HG03457 (cell line): ENCODE measurements around the gene MARCHF4.
"Not testable (repeated sequence)": the region's sequence is repeated elsewhere in the genome, so short reads cannot be mapped to it uniquely, and the experiment has no call there.

ENCODE experiments used
- ATAC-seq: cut with Tn5 transposase; IDR thresholded peaks from one replicate; pipeline ENCODE4 v1.9.1; 2021; ENCODE audit warnings: moderate number of reproducible peaks; ENCODE audit not compliant: unreplicated experiment

MARCHF4 gene

DNA sequence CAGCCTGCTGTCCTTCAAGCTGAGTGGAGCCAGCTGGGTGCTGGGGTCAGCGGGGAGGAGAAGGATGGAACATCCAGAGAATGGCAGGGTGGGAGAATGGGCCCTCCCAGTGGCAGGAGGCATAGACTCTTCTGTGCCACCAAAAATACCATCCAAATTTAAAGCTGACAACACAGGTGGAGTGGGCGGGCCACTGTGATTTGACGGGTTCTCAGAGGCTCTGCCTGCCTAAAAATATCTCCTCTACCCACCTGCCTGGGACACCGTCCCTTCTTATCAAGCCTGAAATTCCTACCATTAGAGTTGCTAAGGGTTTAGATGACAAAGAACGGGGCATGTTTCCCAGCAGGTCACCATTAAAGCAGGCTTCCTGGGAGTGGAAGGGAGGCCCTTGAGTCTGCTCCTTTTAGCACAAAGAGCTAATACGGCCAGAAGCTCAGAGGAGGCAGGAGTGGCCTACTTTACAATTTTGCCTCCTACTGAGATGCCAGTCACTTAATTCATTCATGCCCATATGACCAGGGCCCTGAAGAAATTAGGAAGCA lies 19.8 kb upstream of the MARCHF4 start:
- no peak for ATAC-seq

DNA sequence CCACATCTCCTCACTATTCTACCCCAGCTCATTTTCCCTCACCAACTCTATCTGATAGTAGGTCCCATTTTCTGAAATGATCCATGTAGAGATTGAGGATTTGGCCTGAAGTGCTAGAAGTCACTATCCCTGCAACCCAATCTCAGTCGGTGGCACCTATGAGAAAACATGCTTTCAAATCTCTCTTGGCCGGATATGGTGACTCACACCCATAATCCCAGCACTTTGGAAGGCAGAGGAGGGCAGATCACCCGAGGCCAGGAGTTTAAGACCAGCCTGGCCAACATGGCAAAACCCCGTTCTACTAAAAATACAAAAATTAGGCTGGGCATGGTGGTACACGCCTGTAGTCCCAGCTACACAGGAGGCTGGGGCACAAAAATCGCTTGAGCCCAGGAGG lies 19.1 kb upstream of the MARCHF4 start:
- no peak for ATAC-seq

DNA sequence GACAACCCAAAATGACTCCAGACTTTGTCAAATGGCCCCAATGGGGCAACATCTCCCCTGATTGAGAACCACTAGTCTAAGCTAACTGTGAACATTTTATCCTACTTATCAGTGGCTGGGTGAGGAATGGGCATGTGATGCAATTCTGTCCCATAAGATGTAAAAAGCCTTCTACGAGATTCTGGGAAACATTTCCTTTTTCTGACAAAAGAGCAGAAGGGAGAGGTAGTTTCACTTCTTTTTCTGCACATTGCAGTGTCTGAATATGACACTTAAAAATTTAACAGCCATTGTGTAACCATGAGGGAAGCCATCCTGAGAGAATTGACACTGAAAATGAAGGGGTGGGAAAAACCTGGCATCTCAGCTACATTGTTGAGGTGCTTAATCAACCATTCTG lies 17.3 kb upstream of the MARCHF4 start:
- no peak for ATAC-seq

DNA sequence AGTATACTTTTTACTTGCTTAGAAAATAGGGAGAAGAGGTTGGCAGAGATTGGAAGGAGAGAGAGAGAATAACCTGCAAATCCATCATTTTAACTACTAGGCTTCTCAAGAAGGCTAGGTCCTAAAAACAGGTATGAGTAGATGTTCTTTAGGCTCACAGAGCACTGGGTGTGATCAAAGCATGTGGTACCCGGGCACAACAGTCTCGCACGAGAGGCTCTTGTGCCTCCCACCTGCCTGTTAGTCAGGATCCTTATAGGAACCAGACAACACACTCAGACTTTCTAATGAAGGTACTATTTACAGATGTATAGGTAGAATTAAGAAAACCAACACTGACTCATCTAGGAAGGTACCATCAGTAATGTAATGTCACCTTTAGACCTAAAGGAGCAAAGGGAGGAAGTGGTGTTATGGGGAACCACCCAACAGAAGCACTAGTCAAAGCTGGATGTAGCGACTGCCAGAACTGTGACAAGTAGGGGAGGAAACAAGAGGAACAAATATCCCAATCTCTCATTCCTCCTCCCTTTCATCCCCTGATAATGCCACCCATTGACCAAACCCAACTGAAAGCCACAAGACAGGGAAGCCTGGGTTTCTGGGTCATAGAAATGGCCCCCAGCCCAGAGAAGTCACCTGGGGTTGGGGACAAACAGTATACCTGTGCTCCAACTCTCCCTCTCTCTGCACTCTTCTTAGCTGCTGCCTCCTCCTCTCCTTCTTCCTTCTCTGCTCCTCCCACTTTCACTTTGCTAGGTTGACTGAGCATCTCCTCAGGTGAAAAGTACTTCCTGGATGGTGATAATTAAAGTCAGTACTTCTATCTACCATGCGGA lies 16.0 kb upstream of the MARCHF4 start:
- ATAC-seq: peak; percentile 87

DNA sequence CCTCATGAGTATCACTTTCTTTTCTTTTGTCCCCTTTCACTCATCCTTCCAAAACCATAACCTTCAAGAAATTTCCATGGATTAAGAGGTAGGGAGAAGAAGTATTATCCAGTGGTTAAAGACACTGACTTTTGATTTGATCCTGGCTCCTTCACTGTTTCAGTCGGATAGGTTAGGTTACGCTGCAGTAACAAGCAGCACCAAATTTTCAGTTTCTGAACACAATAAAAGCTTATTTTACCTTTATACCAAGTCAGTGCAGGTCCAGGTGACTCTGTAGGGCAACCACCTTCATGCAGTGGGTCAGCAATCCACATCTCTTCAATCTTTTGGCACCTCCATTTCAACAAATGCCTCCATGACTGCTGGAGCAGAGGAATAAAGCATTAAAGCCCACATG lies 15.0 kb upstream of the MARCHF4 start:
- no peak for ATAC-seq

DNA sequence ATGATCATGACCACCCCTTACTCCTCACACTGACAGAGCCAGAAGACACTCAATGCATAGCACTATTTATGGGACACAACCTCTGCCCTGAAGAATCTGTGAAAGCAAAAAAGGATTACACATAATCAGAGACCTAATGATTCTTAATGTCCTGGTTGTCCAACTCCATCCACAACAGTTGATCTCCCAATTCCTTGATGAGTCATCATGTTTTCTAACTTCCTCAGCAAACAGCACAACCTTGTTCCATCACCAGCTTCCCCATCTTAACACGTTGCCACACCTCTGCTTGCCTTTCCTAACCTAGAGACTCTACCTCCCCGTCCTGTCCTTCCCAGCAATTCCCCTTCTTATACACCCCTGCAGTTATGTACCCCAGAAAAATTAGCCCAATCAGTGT lies 13.2 kb upstream of the MARCHF4 start:
- no peak for ATAC-seq

DNA sequence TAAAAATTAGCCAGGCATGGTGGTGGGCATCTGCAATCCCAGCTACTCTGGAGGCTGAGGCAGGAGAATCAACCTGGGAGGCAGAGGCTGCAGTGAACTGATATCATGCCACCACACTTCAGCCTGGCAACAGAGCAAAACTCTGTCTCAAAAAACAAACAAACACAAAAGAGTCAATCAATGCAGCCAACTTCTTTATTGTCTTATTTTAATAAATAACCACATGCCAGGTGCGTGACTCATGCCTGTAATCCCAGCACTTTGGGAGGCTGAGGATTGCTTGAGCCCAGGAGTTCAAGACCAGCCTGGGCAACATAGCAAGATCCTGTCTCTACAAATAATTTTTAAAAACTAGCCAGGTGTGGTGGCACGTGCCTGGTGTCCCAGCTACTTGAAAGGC lies 12.1 kb upstream of the MARCHF4 start:
- not testable (repeated sequence) for ATAC-seq

DNA sequence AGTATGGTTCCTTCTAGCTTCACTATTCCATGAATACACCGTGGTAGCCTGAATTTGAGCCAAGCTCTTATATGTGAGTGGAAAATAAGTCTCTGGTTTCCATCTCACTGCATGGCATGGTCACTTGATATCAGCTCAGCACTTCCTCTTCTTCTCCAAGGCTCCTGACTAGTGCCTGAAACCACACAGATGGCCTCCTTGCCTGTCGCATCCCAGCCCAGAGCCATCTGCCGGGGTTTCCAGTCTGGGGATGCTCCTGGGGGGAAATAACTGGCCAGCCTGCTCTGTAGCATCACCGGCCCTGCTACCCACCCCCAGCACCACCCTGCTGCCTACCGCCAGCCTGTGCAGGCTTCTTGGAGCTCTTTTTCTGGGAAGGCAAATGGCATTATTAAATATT lies 7.7 kb upstream of the MARCHF4 start:
- no peak for ATAC-seq

DNA sequence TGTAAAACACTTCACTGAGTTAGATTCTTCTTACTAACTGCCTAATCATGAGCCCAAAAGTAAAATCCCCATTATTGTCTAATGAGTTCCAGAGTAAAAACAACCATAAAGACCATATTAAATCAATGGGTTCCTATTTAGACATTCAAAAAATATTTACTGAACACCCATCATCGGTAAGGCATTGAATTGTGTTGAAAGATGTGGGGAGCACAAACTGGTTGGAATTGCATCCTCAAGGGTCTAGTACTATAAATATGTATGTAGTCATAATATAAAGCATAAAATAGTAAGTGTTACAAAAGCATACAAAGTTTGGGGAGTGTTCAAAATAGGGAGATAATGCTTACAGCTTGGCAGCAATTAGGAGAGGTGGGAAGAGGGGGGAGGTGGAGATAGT lies 3.0 kb upstream of the MARCHF4 start:
- no peak for ATAC-seq

DNA sequence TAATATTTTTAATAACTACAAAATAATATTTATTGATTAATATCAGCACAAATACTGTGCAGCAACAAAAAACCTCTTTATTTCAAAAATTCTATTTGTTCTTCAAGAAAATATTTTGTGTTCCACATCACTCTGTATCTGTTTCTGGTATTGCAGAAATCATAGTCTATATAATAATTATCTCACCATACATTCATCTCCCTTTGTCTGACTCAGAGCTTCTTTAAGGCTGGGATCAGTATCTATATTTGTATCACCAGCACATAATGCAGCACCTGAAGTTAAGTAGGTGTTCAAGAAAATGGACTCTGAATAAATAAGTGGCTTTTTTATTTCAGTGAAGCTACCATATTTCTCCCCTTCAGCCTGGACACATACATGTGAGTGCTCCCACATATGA lies 1.6 kb upstream of the MARCHF4 start:
- ATAC-seq: no peak

DNA sequence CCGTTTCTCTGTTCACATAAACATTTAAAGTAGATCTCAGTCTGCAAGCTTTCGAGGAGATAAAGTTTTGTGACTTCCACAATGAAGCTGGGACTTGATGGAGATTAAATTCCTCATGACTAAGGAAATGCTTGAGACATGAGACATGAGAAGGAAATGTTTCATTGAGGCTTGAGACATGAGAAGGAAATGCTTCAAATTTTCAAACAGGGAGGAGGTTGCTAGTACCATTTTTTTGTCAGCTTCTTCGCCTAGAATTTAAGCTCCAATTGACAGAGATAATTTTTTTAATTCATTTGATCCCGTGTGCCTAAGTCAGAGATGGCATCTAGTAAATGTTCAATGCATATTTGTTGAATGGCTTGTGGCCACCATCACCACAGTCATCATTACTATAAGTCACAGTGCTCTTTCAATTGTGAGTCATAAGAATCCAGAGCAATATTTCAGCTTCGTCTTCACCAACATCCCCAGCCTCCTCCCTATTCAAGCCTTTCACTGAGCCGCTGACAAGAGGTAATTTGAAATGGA lies 543 bp upstream of the MARCHF4 start:
- ATAC-seq: no peak

DNA sequence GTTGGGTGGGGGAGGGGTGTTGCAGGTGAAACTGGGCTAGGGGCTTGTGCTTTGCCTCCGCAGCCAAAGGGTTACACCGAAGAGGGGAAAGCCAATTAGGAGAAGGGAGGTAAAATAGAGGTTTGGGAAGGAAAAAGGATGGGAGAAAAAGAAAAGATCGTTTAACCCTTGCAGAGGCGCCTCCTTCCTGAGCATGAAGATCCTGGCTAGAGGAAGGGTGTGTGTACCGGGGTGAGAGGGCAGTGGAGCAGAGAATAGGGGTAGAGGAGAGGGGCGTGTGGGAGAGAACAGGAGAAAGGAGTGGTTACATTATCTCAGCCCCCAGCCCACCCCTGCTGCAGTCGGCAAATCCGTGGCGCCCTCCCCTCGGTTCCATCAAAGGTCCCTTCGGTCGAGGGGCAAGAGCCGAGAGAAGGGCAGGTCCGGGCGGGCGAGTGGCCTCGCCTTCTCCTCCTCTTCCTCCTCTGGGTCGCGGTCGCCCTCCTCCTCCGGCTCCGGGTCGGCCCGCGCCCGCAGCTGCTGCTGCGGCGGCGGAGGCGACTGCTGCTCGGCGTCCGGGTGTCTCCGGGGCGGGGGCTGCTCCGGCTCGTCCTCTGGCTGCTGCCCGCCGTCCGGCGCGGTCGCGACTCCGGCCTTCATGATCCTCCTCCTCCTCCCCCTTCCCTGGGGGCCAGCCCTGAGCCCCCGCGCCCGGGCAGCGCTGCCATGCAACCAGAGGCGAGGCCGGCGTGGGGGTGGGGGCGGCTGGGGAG lies 1.1 kb downstream of the MARCHF4 start:
- ATAC-seq: no peak

DNA sequence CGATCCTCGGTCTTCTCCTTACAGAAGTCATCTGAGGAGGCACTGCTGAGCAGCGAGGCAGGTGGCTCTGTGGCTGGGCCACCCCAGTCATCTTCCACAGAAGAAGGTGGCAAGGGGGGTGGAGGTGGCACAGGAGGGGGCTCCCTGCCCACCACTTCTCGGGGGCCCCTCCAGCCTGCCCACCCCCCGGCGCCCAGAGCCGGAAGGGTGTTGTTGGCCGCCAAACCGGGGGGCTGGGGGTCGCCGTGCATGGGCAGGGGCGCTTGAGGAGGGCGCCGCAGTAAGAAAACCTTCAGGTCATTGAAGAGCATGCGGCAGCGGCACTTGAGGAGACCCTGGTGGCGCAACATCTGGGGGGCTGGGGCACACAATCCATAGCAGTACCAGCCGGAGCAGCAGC lies 2.5 kb downstream of the MARCHF4 start:
- ATAC-seq: no peak

DNA sequence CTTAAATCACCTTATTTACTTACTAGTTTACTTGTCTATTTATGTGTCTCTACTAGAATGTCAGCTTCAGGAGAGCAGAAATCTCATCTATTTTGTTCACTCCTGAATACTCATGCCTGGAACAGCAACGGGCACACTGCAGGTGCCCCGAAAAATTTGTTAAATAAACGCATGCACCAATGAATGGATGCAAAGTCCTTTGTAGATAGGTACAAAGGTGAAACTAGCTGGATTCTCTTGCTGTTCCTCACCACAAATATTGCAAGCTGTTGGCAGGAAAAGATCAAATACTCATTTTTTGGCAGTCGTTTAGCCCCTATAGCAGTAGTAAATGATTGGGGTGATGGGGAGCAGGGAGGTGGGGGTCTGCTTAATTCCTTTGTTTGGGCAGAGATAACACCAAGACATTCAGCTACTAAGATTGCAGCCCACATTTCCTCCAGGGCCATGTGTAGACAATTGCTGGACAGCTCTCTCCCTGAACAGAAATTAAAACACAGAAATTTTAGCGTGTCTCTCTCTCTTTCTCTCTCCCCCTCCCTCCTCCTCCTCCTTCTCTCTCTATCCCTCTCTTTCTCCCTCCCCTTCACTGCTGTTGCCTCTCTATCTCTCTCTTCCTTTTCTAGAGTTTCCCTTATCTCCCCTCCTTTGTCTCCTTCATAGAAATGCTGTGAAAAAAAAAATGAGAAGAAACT lies 5.4 kb downstream of the MARCHF4 start:
- no peak for ATAC-seq

DNA sequence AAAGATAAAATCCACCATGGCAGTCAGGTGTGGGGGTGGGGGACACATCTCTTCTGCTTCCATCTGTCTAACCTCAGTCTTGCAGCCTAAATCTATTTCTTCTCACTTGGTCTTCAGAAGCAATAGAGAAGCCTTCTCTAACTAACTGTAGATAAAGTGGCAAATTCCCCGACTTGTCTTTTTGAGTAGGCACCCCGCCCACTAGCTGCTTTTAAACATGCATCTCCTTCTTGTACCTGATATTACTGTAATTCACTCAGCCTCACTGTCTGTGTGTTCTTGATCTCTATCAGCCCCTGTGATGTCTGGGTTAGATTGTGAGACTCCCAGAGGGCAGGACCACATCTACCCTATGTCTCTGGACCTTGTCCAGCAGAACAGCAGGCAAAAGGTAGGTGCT lies 6.8 kb downstream of the MARCHF4 start:
- ATAC-seq: no peak

DNA sequence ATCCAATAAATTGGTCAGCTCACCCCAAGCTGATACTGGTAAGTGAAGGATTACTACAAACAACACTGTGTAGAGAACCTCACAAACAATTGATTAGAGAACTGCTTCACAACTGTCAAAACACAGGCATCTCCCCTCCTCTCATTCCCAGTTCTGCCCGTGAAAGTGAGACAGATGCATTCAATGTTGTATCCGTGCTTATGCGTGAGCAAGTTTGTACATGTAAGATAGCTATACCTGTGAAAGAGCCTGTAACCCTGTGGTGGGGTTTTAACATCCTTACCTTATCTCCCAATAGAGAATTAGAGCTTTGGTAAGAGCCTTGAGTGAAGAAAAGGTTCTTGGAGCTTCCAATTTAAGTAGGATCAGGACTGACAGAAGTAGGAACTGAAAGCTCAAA lies 9.1 kb downstream of the MARCHF4 start:
- no peak for ATAC-seq

DNA sequence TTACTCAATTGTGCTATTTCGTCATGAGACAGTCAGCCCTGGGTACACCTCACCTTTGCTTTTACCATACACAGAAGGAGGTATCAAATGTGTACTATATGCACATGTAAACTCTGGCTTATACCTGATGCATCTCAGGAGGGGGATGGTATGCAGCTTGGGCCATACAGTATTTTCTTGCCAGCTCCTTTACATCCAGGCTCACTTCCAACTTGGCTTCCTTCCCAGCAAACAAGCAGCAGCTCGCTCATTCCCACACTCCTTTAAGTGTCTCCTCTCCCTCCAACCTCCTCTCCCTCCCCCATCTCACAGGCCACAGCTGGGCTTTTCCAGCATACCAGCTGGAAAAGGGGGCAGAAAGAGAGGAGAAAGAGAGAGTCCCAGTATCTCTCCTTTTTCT lies 9.6 kb downstream of the MARCHF4 start:
- no peak for ATAC-seq

DNA sequence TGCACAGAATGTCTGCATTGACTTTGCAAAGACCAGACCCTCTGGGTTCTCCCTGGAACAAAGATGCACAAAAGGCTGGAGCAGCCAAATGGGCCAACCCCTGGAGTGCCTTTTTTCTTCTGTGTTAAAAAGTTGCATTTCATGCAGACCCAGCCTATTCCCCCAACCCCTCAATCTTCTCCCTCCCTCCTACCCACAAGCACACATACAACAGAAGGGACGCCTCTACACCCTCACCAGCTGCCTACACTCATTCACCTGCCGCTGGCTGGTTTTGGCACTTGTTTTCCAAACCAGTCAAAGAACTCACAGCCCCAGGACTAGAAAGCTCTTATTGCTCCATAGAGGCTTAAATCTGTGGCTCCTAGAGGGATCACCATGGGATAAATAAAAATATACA lies 16.6 kb downstream of the MARCHF4 start:
- no peak for ATAC-seq

DNA sequence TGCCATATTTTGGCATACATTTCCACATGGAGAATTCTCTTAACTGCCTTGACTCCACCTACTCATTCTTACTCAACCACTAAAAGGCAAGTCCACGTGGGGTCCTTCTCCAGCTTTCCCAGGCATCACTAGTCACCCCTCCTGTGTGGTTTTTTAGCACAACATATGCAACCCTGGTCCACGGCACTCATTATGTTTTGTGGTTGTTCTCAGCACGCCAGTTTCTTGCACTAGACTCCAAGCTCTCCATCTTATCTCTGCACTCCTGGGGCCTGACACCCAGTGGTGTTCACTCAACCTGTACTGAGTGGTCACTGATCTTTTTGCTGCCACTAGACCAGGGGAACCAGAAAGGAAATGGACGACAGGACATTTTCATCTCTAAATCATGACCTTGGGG lies 18.0 kb downstream of the MARCHF4 start:
- no peak for ATAC-seq

DNA sequence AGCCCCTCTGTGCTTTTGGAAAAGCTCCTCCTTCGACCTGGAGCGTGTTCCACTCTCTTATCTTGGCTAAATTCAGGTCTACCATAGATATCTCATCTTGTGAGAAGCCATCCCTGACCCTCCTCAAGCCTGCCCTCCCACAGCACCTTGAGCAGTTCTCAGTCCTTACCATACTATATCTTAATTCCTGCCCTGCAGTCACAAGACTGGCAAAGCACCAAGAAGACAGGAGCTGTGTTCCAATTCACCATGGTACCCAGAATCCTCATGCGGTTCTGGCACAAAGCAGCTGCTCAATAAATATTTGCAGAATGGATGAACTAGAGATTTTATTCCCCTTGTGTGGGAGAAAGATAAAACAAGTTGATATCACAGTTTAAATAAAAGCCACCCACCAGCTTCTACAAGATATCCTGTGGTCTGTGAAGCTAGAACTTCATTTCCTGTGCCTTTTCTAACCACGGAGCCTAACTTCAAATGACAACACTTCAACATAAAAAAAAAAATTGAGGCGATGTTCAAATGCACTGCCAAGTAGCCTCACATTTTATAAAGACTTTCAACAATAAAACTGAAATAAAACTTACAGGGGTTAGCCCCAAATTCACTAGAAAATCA lies 19.5 kb downstream of the MARCHF4 start:
- no peak for ATAC-seq
